HepG2 (cell line): ENCODE measurements around the gene TRIM69. TPM values are rescaled to one million over a fixed set of nuclear protein-coding genes. Genes with fewer than 3 reads are reported as not detected.
A peak's percentile ranks its signal among the peaks of the same experiment; 100 is the strongest.

ENCODE experiments used
- ATAC-seq: fragments of 200-7000 bp; cut with Tn5 transposase; 3 replicates; pipeline ENCODE4 v1.9.1; 2020; ENCODE audit warnings: mild to moderate bottlenecking, moderate library complexity
- BruUV-seq: library from RNA; stranded (reverse); fragments of 400-500 nt; replicated peaks from 2 replicates; lab custom pipeline; 2021; lab: Mats Ljungman, UMichigan
- CTCF ChIA-PET: fragments of 300-600 bp; formaldehyde crosslinking; extraction: SDS; loops from one replicate; lab custom pipeline; 2021; ENCODE audit warnings: low total read pairs, inconsistent platforms, low intra/inter-chr PET ratio; lab: Yijun Ruan, JAX
- POLR2A ChIA-PET: fragments of 350-600 bp; sonication (Branson Sonifier 250); formaldehyde crosslinking; loops from one replicate; lab custom pipeline; 2020; ENCODE audit warnings: antibody characterized with exemption, inconsistent platforms; lab: Yijun Ruan, JAX
- DNase-seq: peaks from one replicate; pipeline ENCODE4 v3.0.0-alpha.2; 2015; ENCODE audit warnings: low spot score
- FAIRE-seq: peaks from 3 replicates; lab custom pipeline; 2011; peaks lifted over from hg19 to GRCh38; lab: Jason Lieb, UNC
- H2AFZ ChIP-seq: one replicate; pipeline ENCODE4 v1.6.1; 2011; ENCODE audit warnings: low read length, inconsistent platforms
- H3K27ac ChIP-seq: fragments of 300-600 bp; 3 replicates; pipeline ENCODE4 v1.8.0; 2011; ENCODE audit warnings: mixed run types, mild to moderate bottlenecking, mixed read lengths, low read length, inconsistent platforms; ENCODE audit not compliant: insufficient read depth; ENCODE audit errors: extremely low read length
- H3K27me3 ChIP-seq, 2 experiments: fragments of 200-600 bp in 1 of 2; 2 replicates in 1 of 2; 3 replicates in 1 of 2; pipeline versions ENCODE4 v1.6.0 to v1.8.0; 2011; ENCODE audit warnings: low read length in 2 of 2, mild to moderate bottlenecking in 2 of 2, moderate library complexity in 2 of 2, inconsistent platforms in 1 of 2; ENCODE audit not compliant: insufficient read depth in 2 of 2, control insufficient read depth in 1 of 2
- H3K36me3 ChIP-seq, 2 experiments: fragments of 200-600 bp in 1 of 2; replicated peaks in 1 of 2; 2 replicates in 1 of 2; 3 replicates in 1 of 2; pipeline versions ENCODE4 v1.5.1 to v1.8.0; 2011; ENCODE audit warnings: low read length in 2 of 2, inconsistent platforms in 1 of 2; ENCODE audit not compliant: insufficient read depth in 2 of 2, control insufficient read depth in 1 of 2
- H3K4me1 ChIP-seq: 2 replicates; pipeline ENCODE4 v1.5.1; 2012; ENCODE audit warnings: low read length, inconsistent platforms; ENCODE audit not compliant: insufficient read depth
- H3K4me2 ChIP-seq: 2 replicates; pipeline ENCODE4 v1.6.0; 2011; ENCODE audit warnings: low read depth, low read length, inconsistent platforms
- H3K4me3 ChIP-seq, 3 experiments: fragments of 200-600 bp in 1 of 3; sonication (generic), shearing (Covaris generic) in 1 of 3; replicated peaks in 1 of 3; 2 replicates each; pipeline ENCODE4 v1.5.1; 2011 to 2016; ENCODE audit warnings: low read length in 3 of 3, inconsistent platforms in 2 of 3, low read depth in 2 of 3, mild to moderate bottlenecking in 2 of 3, control low read depth in 1 of 3, mixed read lengths in 1 of 3; ENCODE audit not compliant: insufficient read depth in 1 of 3
- H3K79me2 ChIP-seq: one replicate; pipeline ENCODE4 v1.6.1; 2011; ENCODE audit warnings: low read length, inconsistent platforms; ENCODE audit not compliant: insufficient read depth
- H3K9ac ChIP-seq: 2 replicates; pipeline ENCODE4 v1.6.0; 2011; ENCODE audit warnings: mild to moderate bottlenecking, low read depth, low read length, inconsistent platforms; ENCODE audit not compliant: insufficient read depth
- H3K9me3 ChIP-seq: 2 replicates; pipeline ENCODE4 v1.5.1; 2012; ENCODE audit warnings: mild to moderate bottlenecking, low read length
- H4K20me1 ChIP-seq: 2 replicates; pipeline ENCODE4 v1.6.0; 2011; ENCODE audit warnings: inconsistent platforms, mild to moderate bottlenecking, low read length, moderate library complexity; ENCODE audit not compliant: insufficient read depth
- CTCF ChIP-seq: sonication (generic); formaldehyde crosslinking; IDR thresholded peaks from 2 replicates; pipeline ENCODE4 v1.5.0; 2020; ENCODE audit warnings: mild to moderate bottlenecking, missing genetic modification reagents, moderate library complexity
- GATAD2A ChIP-seq: IDR thresholded peaks from 2 replicates; pipeline ENCODE4 v1.6.1; 2016
- GFI1 ChIP-seq: sonication (generic); formaldehyde crosslinking; IDR thresholded peaks from 2 replicates; pipeline ENCODE4 v1.5.0; 2020; ENCODE audit warnings: missing genetic modification reagents, mild to moderate bottlenecking, borderline replicate concordance
- HMGXB4 ChIP-seq, 2 experiments: sonication (generic) in 1 of 2; formaldehyde crosslinking in 1 of 2; IDR thresholded peaks; 2 replicates each; pipeline versions ENCODE4 v1.4.0 to v1.6.1; 2018 to 2020; ENCODE audit warnings: missing genetic modification reagents in 2 of 2, borderline replicate concordance in 1 of 2, low read depth in 1 of 2, mild to moderate bottlenecking in 1 of 2, missing biosample characterization in 1 of 2
- KAT2B ChIP-seq: fragments of 150-350 bp; IDR thresholded peaks from 2 replicates; pipeline ENCODE4 v1.6.1; 2014; ENCODE audit warnings: low read depth, low read length, borderline replicate concordance
- KDM1A ChIP-seq: IDR thresholded peaks from 2 replicates; pipeline ENCODE4 v1.6.1; 2016; ENCODE audit warnings: missing compliant biosample characterization
- MTF1 ChIP-seq: sonication (generic); formaldehyde crosslinking; IDR thresholded peaks from 2 replicates; pipeline ENCODE4 v1.5.0; 2020; ENCODE audit warnings: missing genetic modification reagents
- NR2C2 ChIP-seq: sonication (generic); formaldehyde crosslinking; IDR thresholded peaks from 2 replicates; pipeline ENCODE4 v1.4.0; 2020; ENCODE audit warnings: missing genetic modification reagents, mild to moderate bottlenecking, moderate library complexity, borderline replicate concordance
- PATZ1 ChIP-seq: sonication (generic); formaldehyde crosslinking; IDR thresholded peaks from 2 replicates; pipeline ENCODE4 v1.4.0; 2020; ENCODE audit warnings: missing genetic modification reagents
- PHF21A ChIP-seq: sonication (generic); formaldehyde crosslinking; IDR thresholded peaks from 2 replicates; pipeline ENCODE4 v1.5.0; 2020; ENCODE audit warnings: mild to moderate bottlenecking, missing genetic modification reagents
- RCOR2 ChIP-seq: IDR thresholded peaks from 2 replicates; pipeline ENCODE4 v1.6.1; 2016; ENCODE audit warnings: missing biosample characterization, missing genetic modification reagents
- SP2 ChIP-seq: sonication (generic); formaldehyde crosslinking; IDR thresholded peaks from 2 replicates; pipeline ENCODE4 v1.5.1; 2020; ENCODE audit warnings: mild to moderate bottlenecking, missing genetic modification reagents
- SRF ChIP-seq: IDR thresholded peaks from 2 replicates; pipeline ENCODE4 v1.6.1; 2011; ENCODE audit warnings: mild to moderate bottlenecking, low read depth, low read length, moderate library complexity
- ZKSCAN1 ChIP-seq: fragments of 150-350 bp; IDR thresholded peaks from 2 replicates; pipeline ENCODE4 v1.6.1; 2014; ENCODE audit warnings: low read length
- ZMYM3 ChIP-seq: sonication (generic); formaldehyde crosslinking; IDR thresholded peaks from 2 replicates; pipeline ENCODE4 v1.5.1; 2020; ENCODE audit warnings: mild to moderate bottlenecking, missing genetic modification reagents
- ZNF24 ChIP-seq: fragments of 450-650 bp; IDR thresholded peaks from 2 replicates; pipeline ENCODE4 v1.6.1; 2017; ENCODE audit warnings: antibody characterized with exemption, mild to moderate bottlenecking
- WGBS: methylation state at CpG from one replicate; pipeline ENCODE4 v1.1.6; 2017; ENCODE audit warnings: low lambda C conversion rate; 5-methylcytosine and 5-hydroxymethylcytosine counted together
- in situ Hi-C: cut with HindIII; loops from 2 replicates; pipeline ENCODE4 v1.10.0; 2017; ENCODE audit warnings: low pct_unique_long_range_greater_than_20kb; ENCODE audit not compliant: extremely low pct_ligation_motif_present
- intact Hi-C: fragments of 100-400 bp; cut with micrococcal nuclease; formaldehyde crosslinking; loops from one replicate; pipeline ENCODE4 v1.10.0; 2022; ENCODE audit not compliant: unreplicated experiment
- polyA plus RNA-seq, 8 experiments: library from polyadenylated mRNA; depleted of rRNA in 3 of 8; stranded (reverse) in 7 of 8; unstranded in 1 of 8; fragments of >200 nt; fragmentation: Illumina TruSeq in 4 of 8; extraction: Trizol in 4 of 8; gene quantifications; 2 replicates each; pipeline versions ENCODE4 v1.2.1 to v1.2.3, GENCODE V29; 2011 to 2016; ENCODE audit warnings: low read depth in 4 of 8, missing spikeins in 1 of 8, mixed read lengths in 1 of 8; ENCODE audit not compliant: insufficient read depth in 1 of 8
- total RNA-seq, 5 experiments: library from RNA; depleted of rRNA; stranded (reverse); fragments of >200 nt; fragmentation: Illumina TruSeq; extraction: Trizol; gene quantifications; 2 replicates each; pipeline ENCODE4 v1.2.3, GENCODE V29; 2016; ENCODE audit warnings: low read depth in 1 of 5

TRIM69 gene
- total and polyA plus RNA-seq, 2 of the 13 experiments (the other 11 are each of a cell fraction or from before 2014, with no cell fraction given) = 2.6 to 3.2 TPM

- Histone ChIP-seq H3K27me3 (no peaks in the 10 kb centered on the region; a peak in 1 of 5 replicates), H3K4me2 (peak overlapping the region; percentile 88)
- TF ChIP-seq NR2C2 (CRISPR knock-in tag) = peak; percentile 4; the same call in 1 of the 2 replicates
- 0 out of 2 replicates have a peak, but pooled peaks have one; percentile 7 for TF ChIP-seq GFI1 (CRISPR knock-in tag)
- peak; percentile 34; the same call in 1 of the 2 replicates for TF ChIP-seq ZMYM3 (CRISPR knock-in tag)
- TF ChIP-seq RCOR2 = peak; percentile 63; the same call in 1 of the 2 replicates
- no peak for TF ChIP-seq KAT2B
- TF ChIP-seq MTF1 (CRISPR knock-in tag) = no peak
- TF ChIP-seq CTCF (CRISPR knock-in tag) = peak; percentile 57
- peak; percentile 89 for TF ChIP-seq ZNF24
- 0 out of 2 replicates have a peak, but pooled peaks have one; percentile 7 for TF ChIP-seq GATAD2A (CRISPR knock-in tag)
- TF ChIP-seq SP2 (CRISPR knock-in tag) = 0 out of 2 replicates have a peak, but pooled peaks have one; percentile 7
- peak; percentile 99 for TF ChIP-seq ZKSCAN1
- TF ChIP-seq KDM1A (CRISPR knock-in tag) = peak; percentile 62; the same call in 1 of the 2 replicates
- no peak for TF ChIP-seq PHF21A (CRISPR knock-in tag)
- TF ChIP-seq SRF = no peak
- TF ChIP-seq PATZ1 = peak; percentile 44; the same call in 1 of the 2 replicates
- peak in 1 of 2 experiments; percentile 44; a peak in 1 of 4 replicates for TF ChIP-seq HMGXB4 (CRISPR knock-in tag; IDR thresholded peaks at IDR 0.05; ENCODE audit: borderline replicate concordance in 1 of 2, low read depth in 1 of 2)
- TF ChIP-seq, all 625 proteins: peak for 12
- Histone ChIP-seq H3K36me3 (peaks cover 0 to 7% of the 10 kb centered on the region in 2 experiments; a peak in 1 of 5 replicates), H3K9ac (peak overlapping the region; percentile 94), H3K4me3 (peak overlapping the region; percentile 85 to 99 (median 96)), H3K4me1 (peaks cover 36% of the 10 kb centered on the region), H4K20me1 (peaks cover 17% of the 10 kb centered on the region; the same call in 1 of the 2 replicates), H2AFZ (peak overlapping the region; percentile 94), H3K9me3 (no peaks in the 10 kb centered on the region), H3K27ac (peak overlapping the region; percentile 96), H3K79me2 (peaks cover 39% of the 10 kb centered on the region)
- ATAC-seq (no peak), DNase-seq (no peak), FAIRE-seq (no peak)
- CTCF ChIA-PET = no interaction called here
- BruUV-seq = TSS peak; percentile 70
- in situ Hi-C loops (no loop called here), intact Hi-C loops (loop anchor here (1.0 to 2.0 kb wide), 3 partner anchors 18 to 48 kb away; partner anchors contain the start of gene SPG11)
- POLR2A ChIA-PET = interaction anchor here (1.0 to 6.6 kb wide), 11 partner anchors 11 to 377 kb away, joined by 3 to 157 read pairs (median 9); partner anchors contain the start of genes EIF3J, SPG11 and TRIM69
- WGBS = 31% methylated on average over 11 of the region's 11 CpGs
Measured at GRCh38 chr15:44710236-44711095, 25.9 kb upstream of the TRIM69 start.
